Esophagus squamous epithelium (tissue), 4 donors: ENCODE measurements around the gene DAND5.

Experiments
- POLR2A ChIP-seq, 4 donors: fragments of 450-650 bp; IDR thresholded peaks; one replicate each; pipeline ENCODE4 v1.6.1; 2017; ENCODE audit warnings: antibody characterized with exemption in 4 of 4, mild to moderate bottlenecking in 4 of 4, moderate library complexity in 3 of 4
- TF ChIP-seq, protein P1 (sequence below), 6 experiments: fragments of 450-650 bp in 4 of 6; fragments of 200-600 bp in 2 of 6; sonication (generic) in 2 of 6; IDR thresholded peaks; one replicate each; pipeline ENCODE4 v1.5.1; 2016 to 2019; ENCODE audit warnings: antibody characterized with exemption in 6 of 6, mild to moderate bottlenecking in 4 of 6, moderate library complexity in 4 of 6

- TF ChIP-seq, protein P1, sequence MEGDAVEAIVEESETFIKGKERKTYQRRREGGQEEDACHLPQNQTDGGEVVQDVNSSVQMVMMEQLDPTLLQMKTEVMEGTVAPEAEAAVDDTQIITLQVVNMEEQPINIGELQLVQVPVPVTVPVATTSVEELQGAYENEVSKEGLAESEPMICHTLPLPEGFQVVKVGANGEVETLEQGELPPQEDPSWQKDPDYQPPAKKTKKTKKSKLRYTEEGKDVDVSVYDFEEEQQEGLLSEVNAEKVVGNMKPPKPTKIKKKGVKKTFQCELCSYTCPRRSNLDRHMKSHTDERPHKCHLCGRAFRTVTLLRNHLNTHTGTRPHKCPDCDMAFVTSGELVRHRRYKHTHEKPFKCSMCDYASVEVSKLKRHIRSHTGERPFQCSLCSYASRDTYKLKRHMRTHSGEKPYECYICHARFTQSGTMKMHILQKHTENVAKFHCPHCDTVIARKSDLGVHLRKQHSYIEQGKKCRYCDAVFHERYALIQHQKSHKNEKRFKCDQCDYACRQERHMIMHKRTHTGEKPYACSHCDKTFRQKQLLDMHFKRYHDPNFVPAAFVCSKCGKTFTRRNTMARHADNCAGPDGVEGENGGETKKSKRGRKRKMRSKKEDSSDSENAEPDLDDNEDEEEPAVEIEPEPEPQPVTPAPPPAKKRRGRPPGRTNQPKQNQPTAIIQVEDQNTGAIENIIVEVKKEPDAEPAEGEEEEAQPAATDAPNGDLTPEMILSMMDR (IDR thresholded peaks at IDR 0.05), result no peak
- TF ChIP-seq POLR2A (IDR thresholded peaks at IDR 0.05), result no peak
Observed at GRCh38 chr19:13003081-13003480, 33.7 kb downstream of the DAND5 start.
